GM12878 (cell line): ENCODE results near the gene YPEL2. TPM values are rescaled to one million over a fixed set of nuclear protein-coding genes. Genes with fewer than 3 reads are reported as not detected.

Source experiments
- ATAC-seq: fragments of 200-7000 bp; cut with Tn5 transposase; 3 replicates; pipeline ENCODE4 v1.9.1; 2020; ENCODE audit warnings: mild to moderate bottlenecking, moderate library complexity
- BruUV-seq: library from RNA; stranded (reverse); fragments of 400-500 nt; replicated peaks from 2 replicates; lab custom pipeline; 2021; lab: Mats Ljungman, UMichigan
- CTCF ChIA-PET: fragments of 300-600 bp; sonication (Branson Sonifier 250); formaldehyde crosslinking; extraction: SDS; loops from one replicate; lab custom pipeline; 2021; ENCODE audit warnings: inconsistent platforms; lab: Yijun Ruan, JAX
- POLR2A ChIA-PET: fragments of 350-600 bp; formaldehyde crosslinking; extraction: SDS; loops from one replicate; lab custom pipeline; 2021; ENCODE audit warnings: inconsistent platforms; lab: Charles Lee
- RAD21 ChIA-PET: fragments of 300-600 bp; sonication (Branson Sonifier 250); formaldehyde crosslinking; loops from one replicate; lab custom pipeline; 2023; ENCODE audit warnings: antibody characterized with exemption; ENCODE audit not compliant: unreplicated experiment; lab: Charles Lee
- SMC1A ChIA-PET: fragments of 300-600 bp; sonication (Branson Sonifier 250); formaldehyde crosslinking; loops from one replicate; lab custom pipeline; 2023; ENCODE audit not compliant: unreplicated experiment, uncharacterized antibody; lab: Charles Lee
- DNase-seq: peaks from one replicate; pipeline ENCODE4 v3.0.0-alpha.2; 2011; ENCODE audit warnings: low read depth, low spot score
- FAIRE-seq: peaks from 3 replicates; lab custom pipeline; 2011; peaks lifted over from hg19 to GRCh38; lab: Jason Lieb, UNC
- H2AFZ ChIP-seq: 2 replicates; pipeline ENCODE4 v1.6.0; 2011; ENCODE audit warnings: low read depth, low read length, control low read depth; ENCODE audit not compliant: control insufficient read depth
- H3K27ac ChIP-seq: 2 replicates; pipeline ENCODE4 v1.5.1; 2011; ENCODE audit warnings: control low read depth; ENCODE audit not compliant: control insufficient read depth, insufficient read depth
- H3K27me3 ChIP-seq, 2 experiments: replicated peaks in 1 of 2; 2 replicates each; pipeline versions ENCODE4 v1.6.0 to v1.6.1; 2011; ENCODE audit warnings: low read length in 1 of 2; ENCODE audit not compliant: control insufficient read depth in 2 of 2, insufficient read depth in 2 of 2
- H3K36me3 ChIP-seq, 2 experiments: 2 replicates each; pipeline ENCODE4 v1.5.1; 2011; ENCODE audit warnings: low read length in 1 of 2; ENCODE audit not compliant: control insufficient read depth in 2 of 2, insufficient read depth in 2 of 2
- H3K4me1 ChIP-seq: 2 replicates; pipeline ENCODE4 v1.6.1; 2011; ENCODE audit warnings: mild to moderate bottlenecking, low read length, moderate library complexity, mixed read lengths; ENCODE audit not compliant: control insufficient read depth, insufficient read depth
- H3K4me2 ChIP-seq: 2 replicates; pipeline ENCODE4 v1.6.0; 2011; ENCODE audit warnings: control low read depth; ENCODE audit not compliant: control insufficient read depth, insufficient read depth
- H3K4me3 ChIP-seq: fragments of 200-600 bp; sonication (generic); 2 replicates; pipeline ENCODE4 v1.5.1; 2016
- H3K79me2 ChIP-seq: 2 replicates; pipeline ENCODE4 v1.6.0; 2011; ENCODE audit warnings: low read length; ENCODE audit not compliant: control insufficient read depth, insufficient read depth
- H3K9ac ChIP-seq: 2 replicates; pipeline ENCODE4 v1.8.0; 2011; ENCODE audit warnings: low read length, control low read depth, mixed read lengths; ENCODE audit not compliant: control insufficient read depth, insufficient read depth
- H3K9me3 ChIP-seq: replicated peaks from 3 replicates; pipeline ENCODE4 v1.5.1; 2011; ENCODE audit warnings: mild to moderate bottlenecking, low read length; ENCODE audit not compliant: control insufficient read depth, insufficient read depth
- H4K20me1 ChIP-seq: 2 replicates; pipeline ENCODE4 v1.6.0; 2011; ENCODE audit not compliant: control insufficient read depth, insufficient read depth
- BHLHE40 ChIP-seq, 2 experiments: fragments of 450-650 bp in 1 of 2; IDR thresholded peaks; 2 replicates each; pipeline ENCODE4 v1.6.1; 2011 to 2017; ENCODE audit warnings: low read depth in 2 of 2, borderline replicate concordance in 1 of 2, improper control_type of control experiment in 1 of 2, low read length in 1 of 2, mild to moderate bottlenecking in 1 of 2
- IKZF2 ChIP-seq, 2 experiments: fragments of 450-650 bp; IDR thresholded peaks; 2 replicates each; pipeline ENCODE4 v1.6.1; 2017; ENCODE audit warnings: mild to moderate bottlenecking in 2 of 2, moderate library complexity in 2 of 2
- KDM1A ChIP-seq: fragments of 200-600 bp; sonication (generic); IDR thresholded peaks from 2 replicates; pipeline ENCODE4 v1.6.1; 2016; ENCODE audit warnings: borderline replicate concordance
- NFIC ChIP-seq: IDR thresholded peaks from 2 replicates; pipeline ENCODE4 v1.6.1; 2012; ENCODE audit warnings: low read depth, mild to moderate bottlenecking, inconsistent platforms, low read length, moderate library complexity
- NRF1 ChIP-seq: conservative IDR thresholded peaks from 2 replicates; pipeline ENCODE4 v1.6.1; 2011; ENCODE audit warnings: mild to moderate bottlenecking, low read depth, low read length, improper control_type of control experiment
- PAX5 ChIP-seq: IDR thresholded peaks from 2 replicates; pipeline ENCODE4 v1.6.1; 2011; ENCODE audit warnings: low read depth, low read length, borderline replicate concordance
- POLR2AphosphoS5 ChIP-seq: IDR thresholded peaks from 2 replicates; pipeline ENCODE4 v1.6.1; 2011; ENCODE audit warnings: mild to moderate bottlenecking, low read length, inconsistent platforms
- SMAD1 ChIP-seq: fragments of 450-650 bp; IDR thresholded peaks from 2 replicates; pipeline ENCODE4 v1.6.1; 2018; ENCODE audit warnings: mild to moderate bottlenecking, low read depth; ENCODE audit not compliant: partially characterized antibody
- SMAD5 ChIP-seq: IDR thresholded peaks from 2 replicates; pipeline ENCODE4 v1.6.1; 2016; ENCODE audit warnings: antibody characterized with exemption, low read depth
- ZNF274 ChIP-seq: IDR thresholded peaks from one replicate; pipeline ENCODE4 v1.8.0; 2011; ENCODE audit not compliant: insufficient read length, insufficient read depth
- WGBS: methylation state at CpG from one replicate; pipeline ENCODE4 v1.1.6; 2016; ENCODE audit warnings: low lambda C conversion rate; ENCODE audit not compliant: insufficient replicate concordance, insufficient coverage; ENCODE audit errors: missing lambda C conversion rate; 5-methylcytosine and 5-hydroxymethylcytosine counted together
- in situ Hi-C: fragments of 300-500 bp; cut with MboI; formaldehyde crosslinking; loops from 9 replicates; pipeline ENCODE4 v1.14.3; 2018; ENCODE audit warnings: mixed read lengths
- intact Hi-C: fragments of 100-400 bp; cut with micrococcal nuclease; formaldehyde crosslinking; loops from one replicate; pipeline ENCODE4 v1.14.2; 2022; ENCODE audit not compliant: unreplicated experiment
- polyA plus RNA-seq, 11 experiments: library from polyadenylated mRNA; depleted of rRNA in 4 of 11; unstranded in 6 of 11; stranded (reverse) in 5 of 11; fragments of >200 nt; fragmentation: Nextera tagmentation in 4 of 11; fragmentation: Illumina TruSeq in 1 of 11; extraction: Ambion mirVana in 4 of 11; extraction: Trizol in 1 of 11; gene quantifications; 1 replicate in 1 of 11; 2 replicates in 10 of 11; pipeline versions ENCODE4 v1.2.1 to v1.2.3, GENCODE V29; 2011 to 2016; ENCODE audit warnings: inconsistent platforms in 2 of 11, missing spikeins in 2 of 11, low read depth in 1 of 11
- total RNA-seq, 4 experiments: library from RNA; depleted of rRNA in 3 of 4; stranded (reverse); fragments of >200 nt in 3 of 4; fragmentation: Illumina TruSeq in 1 of 4; extraction: Trizol in 1 of 4; gene quantifications; 2 replicates each; pipeline versions ENCODE4 v1.2.1 to v1.2.3, GENCODE V29; 2013 to 2021
- TF ChIP-seq, protein P1 (sequence below): IDR thresholded peaks from 2 replicates; pipeline ENCODE4 v1.6.1; 2012; ENCODE audit warnings: low read depth, low read length, improper control_type of control experiment
- TF ChIP-seq, protein P2 (sequence below): fragments of 450-650 bp; formaldehyde crosslinking; IDR thresholded peaks from 2 replicates; pipeline ENCODE4 v1.5.0; 2022; ENCODE audit warnings: mild to moderate bottlenecking, missing genetic modification characterization
- TF ChIP-seq, protein P3 (sequence below): fragments of 450-650 bp; IDR thresholded peaks from 2 replicates; pipeline ENCODE4 v1.6.1; 2017; ENCODE audit warnings: antibody characterized with exemption, mild to moderate bottlenecking, moderate library complexity
- TF ChIP-seq, protein P4 (sequence below): fragments of 450-650 bp; IDR thresholded peaks from 2 replicates; pipeline ENCODE4 v1.6.1; 2017; ENCODE audit warnings: mild to moderate bottlenecking

YPEL2 gene
- total and polyA plus RNA-seq, 10 of the 15 experiments (the other 5 are each of a cell fraction or from before 2014, with no cell fraction given) = 0.11 to 8.1 (median 0.48) TPM

DNA sequence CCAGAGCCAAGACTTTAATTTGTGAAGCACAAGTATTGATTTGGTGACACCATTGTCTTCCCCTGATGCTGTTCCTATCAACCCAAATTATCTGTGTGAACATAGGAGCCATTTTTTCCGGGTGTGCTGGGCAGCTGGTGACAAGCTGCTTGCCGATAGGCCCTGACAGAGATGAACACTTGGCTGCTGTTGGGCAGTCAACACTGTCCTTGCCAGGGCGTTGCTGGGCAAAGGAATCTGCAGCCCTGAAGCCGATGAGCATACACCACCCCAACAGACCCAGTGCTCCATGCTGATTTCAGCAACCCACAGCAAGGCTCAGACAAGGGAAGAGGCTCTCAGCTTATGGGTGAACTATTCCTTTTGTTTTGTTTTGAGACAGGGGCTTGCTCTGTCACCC lies 105.4 kb downstream of the YPEL2 start:
- Histone ChIP-seq H3K27me3 (no peaks in the 10 kb centered on the region), H3K27ac (no peak overlapping the region), H4K20me1 (no peaks in the 10 kb centered on the region), H3K36me3 (no peaks in the 10 kb centered on the region), H3K4me2 (no peak overlapping the region), H3K79me2 (no peaks in the 10 kb centered on the region), H3K4me1 (peaks cover 25% of the 10 kb centered on the region), H3K9me3 (no peaks in the 10 kb centered on the region; the same call in 2 of the 3 replicates), H2AFZ (no peak overlapping the region), H3K4me3 (no peak overlapping the region), H3K9ac (no peak overlapping the region)
- in situ Hi-C loops = loop anchor here (5.0 kb wide), 1 partner anchor 125 kb away; no protein-coding TSS in a partner anchor
- SMC1A ChIA-PET = interaction anchor here (0.8 to 9.8 kb wide), 4 partner anchors 9 to 121 kb away, joined by 3 to 217 read pairs (median 102); no protein-coding TSS in a partner anchor
- CTCF ChIA-PET = interaction anchor here (1.0 to 17.9 kb wide), 5 partner anchors 9 to 217 kb away, joined by 3 to 383 read pairs (median 125); partner anchors contain the start of gene GDPD1
- no peak for ATAC-seq
- 59% methylated on average over 4 of the region's 4 CpGs for WGBS
- POLR2A ChIA-PET = interaction anchor here (0.5 to 0.9 kb wide), 3 partner anchors 9 to 230 kb away, joined by 3 read pairs; no protein-coding TSS in a partner anchor
- intact Hi-C loops = no loop called here
- no TSS peak for BruUV-seq
- no peak for FAIRE-seq
- DNase-seq = no peak
- RAD21 ChIA-PET = interaction anchor here (5.1 to 10.1 kb wide), 3 partner anchors 10 to 121 kb away, joined by 51 to 169 read pairs (median 126); partner anchors contain the start of gene YPEL2
- TF ChIP-seq PAX5 (no peak), BHLHE40 (IDR thresholded peaks at IDR 0.05; ENCODE audit: borderline replicate concordance in 1 of 2, low read depth in 2 of 2, low read length in 1 of 2) (no peak), POLR2AphosphoS5 (no peak), NRF1 (no peak), IKZF2 (IDR thresholded peaks at IDR 0.05) (no peak), ZNF274 (no peak), KDM1A (no peak), NFIC (no peak), SMAD1 (no peak), SMAD5 (no peak)
- TF ChIP-seq, protein P1, sequence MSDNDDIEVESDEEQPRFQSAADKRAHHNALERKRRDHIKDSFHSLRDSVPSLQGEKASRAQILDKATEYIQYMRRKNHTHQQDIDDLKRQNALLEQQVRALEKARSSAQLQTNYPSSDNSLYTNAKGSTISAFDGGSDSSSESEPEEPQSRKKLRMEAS = no peak
- TF ChIP-seq, protein P2, sequence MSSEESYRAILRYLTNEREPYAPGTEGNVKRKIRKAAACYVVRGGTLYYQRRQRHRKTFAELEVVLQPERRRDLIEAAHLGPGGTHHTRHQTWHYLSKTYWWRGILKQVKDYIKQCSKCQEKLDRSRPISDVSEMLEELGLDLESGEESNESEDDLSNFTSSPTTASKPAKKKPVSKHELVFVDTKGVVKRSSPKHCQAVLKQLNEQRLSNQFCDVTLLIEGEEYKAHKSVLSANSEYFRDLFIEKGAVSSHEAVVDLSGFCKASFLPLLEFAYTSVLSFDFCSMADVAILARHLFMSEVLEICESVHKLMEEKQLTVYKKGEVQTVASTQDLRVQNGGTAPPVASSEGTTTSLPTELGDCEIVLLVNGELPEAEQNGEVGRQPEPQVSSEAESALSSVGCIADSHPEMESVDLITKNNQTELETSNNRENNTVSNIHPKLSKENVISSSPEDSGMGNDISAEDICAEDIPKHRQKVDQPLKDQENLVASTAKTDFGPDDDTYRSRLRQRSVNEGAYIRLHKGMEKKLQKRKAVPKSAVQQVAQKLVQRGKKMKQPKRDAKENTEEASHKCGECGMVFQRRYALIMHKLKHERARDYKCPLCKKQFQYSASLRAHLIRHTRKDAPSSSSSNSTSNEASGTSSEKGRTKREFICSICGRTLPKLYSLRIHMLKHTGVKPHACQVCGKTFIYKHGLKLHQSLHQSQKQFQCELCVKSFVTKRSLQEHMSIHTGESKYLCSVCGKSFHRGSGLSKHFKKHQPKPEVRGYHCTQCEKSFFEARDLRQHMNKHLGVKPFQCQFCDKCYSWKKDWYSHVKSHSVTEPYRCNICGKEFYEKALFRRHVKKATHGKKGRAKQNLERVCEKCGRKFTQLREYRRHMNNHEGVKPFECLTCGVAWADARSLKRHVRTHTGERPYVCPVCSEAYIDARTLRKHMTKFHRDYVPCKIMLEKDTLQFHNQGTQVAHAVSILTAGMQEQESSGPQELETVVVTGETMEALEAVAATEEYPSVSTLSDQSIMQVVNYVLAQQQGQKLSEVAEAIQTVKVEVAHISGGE (CRISPR knock-in tag) = no peak
- TF ChIP-seq, protein P3, sequence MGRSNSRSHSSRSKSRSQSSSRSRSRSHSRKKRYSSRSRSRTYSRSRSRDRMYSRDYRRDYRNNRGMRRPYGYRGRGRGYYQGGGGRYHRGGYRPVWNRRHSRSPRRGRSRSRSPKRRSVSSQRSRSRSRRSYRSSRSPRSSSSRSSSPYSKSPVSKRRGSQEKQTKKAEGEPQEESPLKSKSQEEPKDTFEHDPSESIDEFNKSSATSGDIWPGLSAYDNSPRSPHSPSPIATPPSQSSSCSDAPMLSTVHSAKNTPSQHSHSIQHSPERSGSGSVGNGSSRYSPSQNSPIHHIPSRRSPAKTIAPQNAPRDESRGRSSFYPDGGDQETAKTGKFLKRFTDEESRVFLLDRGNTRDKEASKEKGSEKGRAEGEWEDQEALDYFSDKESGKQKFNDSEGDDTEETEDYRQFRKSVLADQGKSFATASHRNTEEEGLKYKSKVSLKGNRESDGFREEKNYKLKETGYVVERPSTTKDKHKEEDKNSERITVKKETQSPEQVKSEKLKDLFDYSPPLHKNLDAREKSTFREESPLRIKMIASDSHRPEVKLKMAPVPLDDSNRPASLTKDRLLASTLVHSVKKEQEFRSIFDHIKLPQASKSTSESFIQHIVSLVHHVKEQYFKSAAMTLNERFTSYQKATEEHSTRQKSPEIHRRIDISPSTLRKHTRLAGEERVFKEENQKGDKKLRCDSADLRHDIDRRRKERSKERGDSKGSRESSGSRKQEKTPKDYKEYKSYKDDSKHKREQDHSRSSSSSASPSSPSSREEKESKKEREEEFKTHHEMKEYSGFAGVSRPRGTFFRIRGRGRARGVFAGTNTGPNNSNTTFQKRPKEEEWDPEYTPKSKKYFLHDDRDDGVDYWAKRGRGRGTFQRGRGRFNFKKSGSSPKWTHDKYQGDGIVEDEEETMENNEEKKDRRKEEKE = no peak
- TF ChIP-seq, protein P4, sequence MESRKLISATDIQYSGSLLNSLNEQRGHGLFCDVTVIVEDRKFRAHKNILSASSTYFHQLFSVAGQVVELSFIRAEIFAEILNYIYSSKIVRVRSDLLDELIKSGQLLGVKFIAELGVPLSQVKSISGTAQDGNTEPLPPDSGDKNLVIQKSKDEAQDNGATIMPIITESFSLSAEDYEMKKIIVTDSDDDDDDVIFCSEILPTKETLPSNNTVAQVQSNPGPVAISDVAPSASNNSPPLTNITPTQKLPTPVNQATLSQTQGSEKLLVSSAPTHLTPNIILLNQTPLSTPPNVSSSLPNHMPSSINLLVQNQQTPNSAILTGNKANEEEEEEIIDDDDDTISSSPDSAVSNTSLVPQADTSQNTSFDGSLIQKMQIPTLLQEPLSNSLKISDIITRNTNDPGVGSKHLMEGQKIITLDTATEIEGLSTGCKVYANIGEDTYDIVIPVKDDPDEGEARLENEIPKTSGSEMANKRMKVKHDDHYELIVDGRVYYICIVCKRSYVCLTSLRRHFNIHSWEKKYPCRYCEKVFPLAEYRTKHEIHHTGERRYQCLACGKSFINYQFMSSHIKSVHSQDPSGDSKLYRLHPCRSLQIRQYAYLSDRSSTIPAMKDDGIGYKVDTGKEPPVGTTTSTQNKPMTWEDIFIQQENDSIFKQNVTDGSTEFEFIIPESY = no peak
